ENCODE measurements around the gene CAMK2A.

DNA sequence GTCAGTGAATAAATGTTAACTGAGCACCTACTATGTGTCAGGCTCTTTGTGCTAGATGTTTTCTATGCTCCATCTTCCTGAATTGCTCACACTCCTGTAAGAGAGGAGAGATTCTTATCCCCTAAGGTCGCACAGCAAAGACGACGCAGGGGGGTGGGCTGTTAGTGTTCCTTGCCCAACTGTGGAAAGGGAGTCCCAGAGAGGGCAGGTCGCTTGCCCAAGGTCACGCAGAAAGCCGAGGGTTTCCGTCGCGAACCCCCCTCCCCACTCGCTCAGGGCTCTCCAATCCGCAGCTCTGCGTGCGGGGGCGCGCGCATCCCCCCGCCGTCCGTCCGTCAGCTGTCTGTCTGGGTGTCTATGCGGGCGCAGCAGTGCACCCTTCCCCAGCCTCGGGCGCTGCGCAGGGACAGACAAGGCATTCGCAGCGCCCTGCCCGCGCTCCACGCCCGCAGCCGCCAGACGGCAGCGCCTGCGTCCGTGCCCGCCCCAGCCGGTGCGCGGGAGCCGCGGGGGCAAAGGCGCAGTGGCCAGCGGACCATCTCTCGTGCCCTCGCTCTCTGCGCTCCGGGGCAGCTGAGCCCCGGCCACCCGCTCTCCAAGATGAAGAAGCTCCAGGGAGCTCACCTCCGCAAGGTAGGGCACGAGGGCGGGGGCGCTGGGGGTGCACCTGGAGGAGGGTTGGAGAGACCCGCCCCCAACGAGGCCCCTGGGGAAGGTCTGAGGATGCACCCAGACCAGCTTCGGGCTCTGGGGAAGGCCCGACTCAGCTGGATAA, 99.7 kb downstream of the CAMK2A start, which contains the start of gene SLC6A7:
- TF ChIP-seq, protein P1, sequence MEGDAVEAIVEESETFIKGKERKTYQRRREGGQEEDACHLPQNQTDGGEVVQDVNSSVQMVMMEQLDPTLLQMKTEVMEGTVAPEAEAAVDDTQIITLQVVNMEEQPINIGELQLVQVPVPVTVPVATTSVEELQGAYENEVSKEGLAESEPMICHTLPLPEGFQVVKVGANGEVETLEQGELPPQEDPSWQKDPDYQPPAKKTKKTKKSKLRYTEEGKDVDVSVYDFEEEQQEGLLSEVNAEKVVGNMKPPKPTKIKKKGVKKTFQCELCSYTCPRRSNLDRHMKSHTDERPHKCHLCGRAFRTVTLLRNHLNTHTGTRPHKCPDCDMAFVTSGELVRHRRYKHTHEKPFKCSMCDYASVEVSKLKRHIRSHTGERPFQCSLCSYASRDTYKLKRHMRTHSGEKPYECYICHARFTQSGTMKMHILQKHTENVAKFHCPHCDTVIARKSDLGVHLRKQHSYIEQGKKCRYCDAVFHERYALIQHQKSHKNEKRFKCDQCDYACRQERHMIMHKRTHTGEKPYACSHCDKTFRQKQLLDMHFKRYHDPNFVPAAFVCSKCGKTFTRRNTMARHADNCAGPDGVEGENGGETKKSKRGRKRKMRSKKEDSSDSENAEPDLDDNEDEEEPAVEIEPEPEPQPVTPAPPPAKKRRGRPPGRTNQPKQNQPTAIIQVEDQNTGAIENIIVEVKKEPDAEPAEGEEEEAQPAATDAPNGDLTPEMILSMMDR (IDR thresholded peaks at IDR 0.05) = no peak
- TF ChIP-seq POLR2A (IDR thresholded peaks at IDR 0.05) = no peak

Data from tibial nerve (tissue), 3 donors.